Measurements from ENCODE around the gene POLE.

POLE gene

DNA sequence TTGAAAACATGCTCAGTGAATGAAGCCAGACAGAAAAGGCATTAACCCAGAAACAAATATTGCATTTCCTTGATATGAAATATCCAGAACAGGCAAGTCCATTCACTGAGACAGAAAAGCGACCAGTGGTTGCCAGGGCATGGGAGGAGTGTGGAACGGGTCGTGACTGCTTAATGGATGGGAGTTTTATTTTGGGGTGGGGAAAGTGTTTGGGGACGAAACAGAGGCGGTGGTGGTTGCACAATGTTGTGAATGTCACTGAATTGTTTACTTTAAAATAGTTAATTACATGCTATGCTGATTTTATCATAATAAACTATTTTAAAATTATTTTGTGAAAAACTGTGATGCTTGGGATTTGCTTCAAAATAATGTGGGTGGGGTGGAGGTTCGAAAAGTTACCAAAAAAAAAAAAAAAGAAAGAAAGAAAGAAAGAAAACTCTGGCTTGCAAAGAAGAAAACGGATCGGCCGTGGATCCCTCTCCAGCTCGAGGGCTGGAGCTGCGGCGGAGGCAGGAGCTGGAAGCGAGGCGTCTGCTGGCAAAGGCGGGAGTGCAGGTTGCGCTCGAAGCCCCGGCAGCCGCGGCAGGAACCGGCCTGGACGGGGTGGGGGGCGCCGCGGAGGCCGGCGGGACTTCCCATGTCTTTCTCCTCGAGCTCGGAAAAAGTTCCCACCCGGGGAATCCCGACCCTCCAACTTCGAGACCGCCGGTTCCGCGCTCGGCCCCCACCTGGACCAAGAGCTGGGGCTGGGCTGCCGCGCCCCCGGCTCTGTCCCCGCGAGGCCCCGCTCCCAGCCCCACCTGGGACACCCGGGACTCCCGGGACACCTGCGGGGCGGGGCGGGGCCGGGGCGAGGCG is 69.1 kb downstream of the POLE start:
- Histone ChIP-seq H3K27me3 (ENCODE audit: control insufficient read depth in 1 of 2, insufficient read depth in 2 of 2, low read length in 2 of 2) (peaks cover 25 to 28% of the 10 kb centered on the region in 2 donors), H3K9me3 (ENCODE audit: control insufficient read depth in 1 of 2, low read length in 2 of 2) (peaks cover 11 to 21% of the 10 kb centered on the region in 2 donors), H3K4me3 (ENCODE audit: low read depth in 1 of 2, low read length in 2 of 2) (no peak overlapping the region), H3K4me1 (ENCODE audit: control insufficient read depth in 1 of 2, insufficient read depth in 2 of 2, low read length in 2 of 2) (peaks cover 8 to 9% of the 10 kb centered on the region in 2 donors), H3K9ac (ENCODE audit: low read depth in 1 of 2, low read length in 2 of 2) (no peak overlapping the region), H3K27ac (ENCODE audit: low read depth, low read length) (no peak overlapping the region), H3K36me3 (ENCODE audit: control insufficient read depth in 1 of 2, insufficient read depth in 2 of 2, low read length in 2 of 2) (no peaks in the 10 kb centered on the region)

- Histone ChIP-seq H3K4me1 (ENCODE audit: control insufficient read depth in 1 of 2, insufficient read depth in 2 of 2, low read length in 2 of 2) (peaks cover under 1% of the 10 kb centered on the region in 2 donors), H3K9ac (ENCODE audit: low read depth in 1 of 2, low read length in 2 of 2) (no peak overlapping the region), H3K4me3 (ENCODE audit: low read depth in 1 of 2, low read length in 2 of 2) (no peak overlapping the region), H3K9me3 (ENCODE audit: control insufficient read depth in 1 of 2, low read length in 2 of 2) (peaks cover 11 to 21% of the 10 kb centered on the region in 2 donors), H3K27me3 (ENCODE audit: control insufficient read depth in 1 of 2, insufficient read depth in 2 of 2, low read length in 2 of 2) (peaks cover 25 to 28% of the 10 kb centered on the region in 2 donors), H3K27ac (ENCODE audit: low read depth, low read length) (no peak overlapping the region), H3K36me3 (ENCODE audit: control insufficient read depth in 1 of 2, insufficient read depth in 2 of 2, low read length in 2 of 2) (no peaks in the 10 kb centered on the region)
Measured at GRCh38 chr12:132617135-132617701, 69.9 kb downstream of the POLE start.

DNA sequence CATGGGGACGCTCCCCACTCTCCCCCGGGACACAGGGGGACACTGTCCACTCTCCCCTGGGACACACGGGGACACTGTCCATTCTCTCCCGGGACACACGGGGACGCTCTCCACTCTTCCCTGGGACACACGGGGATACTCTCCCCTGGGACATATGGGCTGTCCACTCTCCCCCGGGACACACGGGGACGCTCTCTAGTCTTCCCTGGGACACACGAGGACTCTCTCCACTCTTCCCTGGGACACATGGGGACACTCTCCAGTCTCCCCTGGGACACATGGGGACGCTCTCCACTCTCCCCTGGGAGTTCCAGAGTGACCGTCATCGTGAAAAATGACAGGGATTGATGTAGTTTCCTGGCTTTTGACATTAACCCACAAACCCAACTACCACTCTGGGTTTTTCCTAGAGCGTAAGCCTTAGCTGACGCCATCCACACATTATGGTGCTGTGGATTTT is 71.5 kb downstream of the POLE start:
- no peak overlapping the region for H3K9ac ChIP-seq (ENCODE audit: low read depth in 1 of 2, low read length in 2 of 2)
- no peak overlapping the region for H3K4me3 ChIP-seq (ENCODE audit: low read depth in 1 of 2, low read length in 2 of 2)
- peaks cover 27% of the 10 kb centered on the region in 2 donors for H3K27me3 ChIP-seq (ENCODE audit: control insufficient read depth in 1 of 2, insufficient read depth in 2 of 2, low read length in 2 of 2)
- H3K9me3 ChIP-seq (ENCODE audit: control insufficient read depth in 1 of 2, low read length in 2 of 2) = peaks cover 15 to 27% of the 10 kb centered on the region in 2 donors
- H3K4me1 ChIP-seq (ENCODE audit: control insufficient read depth in 1 of 2, insufficient read depth in 2 of 2, low read length in 2 of 2) = no peaks in the 10 kb centered on the region
- no peaks in the 10 kb centered on the region for H3K36me3 ChIP-seq (ENCODE audit: control insufficient read depth in 1 of 2, insufficient read depth in 2 of 2, low read length in 2 of 2)
- no peak overlapping the region for H3K27ac ChIP-seq (ENCODE audit: low read depth, low read length)

DNA sequence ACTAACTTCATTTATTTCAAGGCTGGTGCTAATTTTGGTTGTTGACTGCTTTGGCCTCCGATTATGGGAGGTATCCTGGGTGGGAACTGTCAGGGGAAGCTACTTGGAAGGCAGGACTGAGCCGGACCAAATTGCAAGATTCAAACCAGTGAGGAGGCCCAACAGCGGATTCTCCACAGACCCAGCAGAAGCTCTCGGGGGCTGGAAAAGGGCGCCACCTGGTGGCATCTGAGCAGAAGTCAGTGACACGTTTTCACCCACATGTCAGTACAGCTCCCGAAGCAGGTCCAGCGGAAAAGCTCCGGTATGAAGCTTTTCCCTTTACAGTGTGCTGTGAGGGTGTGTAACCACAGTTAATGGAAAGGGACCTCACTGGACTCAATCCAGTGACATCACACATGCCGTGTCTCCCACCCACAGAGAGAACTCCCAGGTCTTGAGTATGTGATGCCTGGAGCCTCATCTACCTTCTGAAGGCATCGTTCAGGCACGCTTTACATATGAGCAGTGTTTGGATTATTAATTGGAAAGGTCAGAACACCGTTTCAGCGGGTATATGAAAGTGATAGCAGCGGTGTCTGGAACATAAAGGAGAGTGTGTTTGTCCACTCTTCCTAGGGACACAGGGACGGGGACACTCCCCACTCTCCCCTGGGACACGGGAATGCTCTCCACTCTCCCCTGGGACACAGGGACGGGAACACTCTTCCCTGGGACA is 72.1 kb downstream of the POLE start:
- Histone ChIP-seq H3K9ac (ENCODE audit: low read depth in 1 of 2, low read length in 2 of 2) (no peak overlapping the region), H3K36me3 (ENCODE audit: control insufficient read depth in 1 of 2, insufficient read depth in 2 of 2, low read length in 2 of 2) (no peaks in the 10 kb centered on the region), H3K27me3 (ENCODE audit: control insufficient read depth in 1 of 2, insufficient read depth in 2 of 2, low read length in 2 of 2) (peaks cover 27 to 28% of the 10 kb centered on the region in 2 donors), H3K27ac (ENCODE audit: low read depth, low read length) (no peak overlapping the region), H3K4me1 (ENCODE audit: control insufficient read depth in 1 of 2, insufficient read depth in 2 of 2, low read length in 2 of 2) (peaks cover 0 to 6% of the 10 kb centered on the region in 2 donors), H3K9me3 (ENCODE audit: control insufficient read depth in 1 of 2, low read length in 2 of 2) (peaks cover 15 to 27% of the 10 kb centered on the region in 2 donors), H3K4me3 (ENCODE audit: low read depth in 1 of 2, low read length in 2 of 2) (no peak overlapping the region)

DNA sequence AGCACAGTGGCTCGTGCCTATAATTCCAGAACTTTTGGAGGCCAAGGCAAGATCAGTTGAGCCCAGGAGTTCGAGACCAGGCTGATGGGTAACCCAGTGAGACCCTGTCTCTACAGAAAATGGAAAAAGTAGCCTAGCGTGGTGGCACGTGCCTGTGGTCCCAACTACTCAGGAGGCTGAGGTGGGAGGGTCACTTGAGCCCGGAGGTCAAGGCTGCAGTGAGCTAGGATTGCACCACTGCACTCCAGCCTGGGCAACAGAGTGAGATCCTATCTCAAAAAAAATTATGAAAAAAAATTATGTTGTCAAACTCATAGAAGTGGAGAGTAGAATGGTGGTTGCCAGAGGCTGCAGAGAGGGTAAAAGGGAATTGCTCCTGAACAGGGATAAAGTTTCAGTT is 73.1 kb downstream of the POLE start:
- peaks cover 32 to 35% of the 10 kb centered on the region in 2 donors for H3K27me3 ChIP-seq (ENCODE audit: control insufficient read depth in 1 of 2, insufficient read depth in 2 of 2, low read length in 2 of 2)
- H3K27ac ChIP-seq (ENCODE audit: low read depth, low read length) = no peak overlapping the region
- peaks cover 15 to 27% of the 10 kb centered on the region in 2 donors for H3K9me3 ChIP-seq (ENCODE audit: control insufficient read depth in 1 of 2, low read length in 2 of 2)
- peaks cover 0 to 8% of the 10 kb centered on the region in 2 donors for H3K4me1 ChIP-seq (ENCODE audit: control insufficient read depth in 1 of 2, insufficient read depth in 2 of 2, low read length in 2 of 2)
- H3K4me3 ChIP-seq (ENCODE audit: low read depth in 1 of 2, low read length in 2 of 2) = no peak overlapping the region
- H3K9ac ChIP-seq (ENCODE audit: low read depth in 1 of 2, low read length in 2 of 2) = no peak overlapping the region
- H3K36me3 ChIP-seq (ENCODE audit: control insufficient read depth in 1 of 2, insufficient read depth in 2 of 2, low read length in 2 of 2) = no peaks in the 10 kb centered on the region

DNA sequence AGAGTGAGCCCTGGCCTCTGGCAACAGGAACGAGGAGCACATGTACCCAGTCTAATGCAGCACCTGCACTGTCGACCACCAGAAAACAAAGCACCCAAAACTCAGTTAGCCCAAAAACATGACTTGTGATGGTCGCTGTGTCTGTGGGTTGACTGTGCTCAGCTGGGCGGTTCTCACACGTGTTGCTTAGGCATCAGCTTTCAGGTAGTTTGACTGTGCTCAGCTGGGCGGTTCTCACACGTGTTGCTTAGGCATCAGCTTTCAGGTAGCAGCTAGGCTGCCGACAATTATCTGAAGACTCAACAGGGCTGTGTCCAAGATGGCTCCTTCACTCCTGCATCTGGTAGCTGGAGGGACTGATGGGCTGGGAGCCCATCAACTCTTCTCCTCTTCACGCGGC is 75.5 kb downstream of the POLE start:
- no peak overlapping the region for H3K9ac ChIP-seq (ENCODE audit: low read depth in 1 of 2, low read length in 2 of 2)
- H3K4me3 ChIP-seq (ENCODE audit: low read depth in 1 of 2, low read length in 2 of 2) = no peak overlapping the region
- H3K27me3 ChIP-seq (ENCODE audit: control insufficient read depth in 1 of 2, insufficient read depth in 2 of 2, low read length in 2 of 2) = peaks cover 35 to 42% of the 10 kb centered on the region in 2 donors
- no peaks in the 10 kb centered on the region for H3K36me3 ChIP-seq (ENCODE audit: control insufficient read depth in 1 of 2, insufficient read depth in 2 of 2, low read length in 2 of 2)
- H3K9me3 ChIP-seq (ENCODE audit: control insufficient read depth in 1 of 2, low read length in 2 of 2) = peaks cover 4 to 16% of the 10 kb centered on the region in 2 donors
- H3K27ac ChIP-seq (ENCODE audit: low read depth, low read length) = no peak overlapping the region
- peaks cover 5 to 8% of the 10 kb centered on the region in 2 donors for H3K4me1 ChIP-seq (ENCODE audit: control insufficient read depth in 1 of 2, insufficient read depth in 2 of 2, low read length in 2 of 2)

DNA sequence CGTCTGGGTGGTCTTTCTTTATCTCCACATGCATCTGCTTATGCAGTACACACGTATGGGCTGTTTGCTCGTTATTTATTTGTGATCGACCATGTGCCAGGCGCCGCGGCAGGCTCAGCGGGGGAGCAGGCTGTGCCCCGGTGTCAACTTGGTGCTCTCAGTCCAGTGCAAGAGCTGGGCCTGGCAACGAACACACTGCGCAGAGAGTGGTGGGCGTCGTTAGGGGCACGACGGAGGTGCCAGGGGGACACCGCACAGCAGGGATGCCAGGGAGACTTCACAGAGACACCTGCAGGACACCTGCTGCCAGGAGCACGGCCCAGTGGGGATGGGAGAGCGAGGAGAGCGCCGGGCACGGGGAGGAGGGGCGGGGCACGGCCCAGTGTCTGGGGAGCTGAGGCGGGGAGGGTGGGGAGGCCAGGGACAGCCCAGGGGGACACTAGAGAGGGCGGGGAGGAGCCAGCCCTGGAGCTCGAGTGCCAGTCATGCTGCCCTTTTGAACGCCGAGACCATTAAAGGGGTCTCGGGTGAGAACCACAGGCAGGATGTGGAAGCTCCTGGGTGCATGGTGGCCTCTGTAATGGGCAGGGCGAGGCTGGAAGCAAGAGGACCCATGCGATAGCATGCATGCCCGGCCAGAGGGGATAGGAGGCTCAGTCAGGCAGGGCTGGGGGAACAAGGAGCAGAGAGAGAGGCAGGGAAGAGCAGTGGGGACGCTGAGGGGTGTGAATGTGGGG is 76.1 kb downstream of the POLE start:
- peaks cover 31 to 41% of the 10 kb centered on the region in 2 donors for H3K27me3 ChIP-seq (ENCODE audit: control insufficient read depth in 1 of 2, insufficient read depth in 2 of 2, low read length in 2 of 2)
- no peak overlapping the region for H3K9ac ChIP-seq (ENCODE audit: low read depth in 1 of 2, low read length in 2 of 2)
- H3K36me3 ChIP-seq (ENCODE audit: control insufficient read depth in 1 of 2, insufficient read depth in 2 of 2, low read length in 2 of 2) = no peaks in the 10 kb centered on the region
- no peak overlapping the region for H3K27ac ChIP-seq (ENCODE audit: low read depth, low read length)
- H3K9me3 ChIP-seq (ENCODE audit: control insufficient read depth in 1 of 2, low read length in 2 of 2) = peaks cover 4 to 11% of the 10 kb centered on the region in 2 donors
- H3K4me1 ChIP-seq (ENCODE audit: control insufficient read depth in 1 of 2, insufficient read depth in 2 of 2, low read length in 2 of 2) = peaks cover 5 to 8% of the 10 kb centered on the region in 2 donors
- no peak overlapping the region for H3K4me3 ChIP-seq (ENCODE audit: low read depth in 1 of 2, low read length in 2 of 2)

DNA sequence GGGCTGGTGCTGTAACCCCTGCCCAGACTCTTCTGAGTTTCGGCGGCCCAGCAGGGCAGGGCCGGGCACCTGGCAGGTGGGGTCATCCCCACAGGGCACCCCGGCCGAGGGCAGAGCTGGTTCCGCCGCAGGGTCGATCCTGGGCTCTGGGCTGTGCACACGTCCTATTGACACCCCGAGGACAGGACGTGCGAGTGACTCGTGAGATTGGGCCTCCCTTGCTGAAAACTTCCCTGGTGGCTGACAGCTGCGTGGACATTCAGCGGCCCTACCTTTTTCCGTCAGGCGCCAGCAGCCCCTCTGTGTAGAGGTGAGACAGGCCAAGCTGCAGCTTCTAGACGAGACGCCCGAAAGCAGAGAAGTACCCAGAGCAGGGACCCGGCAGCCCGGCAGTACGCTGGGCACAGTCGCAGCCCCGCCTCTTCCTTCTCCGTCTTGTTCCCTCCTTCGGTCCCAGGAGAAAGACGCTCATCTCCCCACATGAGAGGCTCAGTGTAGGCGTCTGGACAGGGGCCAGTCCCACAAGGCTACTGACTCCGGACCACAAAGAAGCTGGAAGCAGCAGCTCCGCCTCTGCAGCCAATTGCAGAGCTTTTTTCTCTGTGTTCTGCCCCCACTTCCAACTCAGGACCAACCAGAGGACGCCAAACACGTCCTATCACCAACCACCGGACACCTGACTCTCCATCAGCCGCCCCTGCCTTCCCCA is 76.9 kb downstream of the POLE start, which contains the start of gene LRCOL1:
Gene LRCOL1 (minus strand): TSS at position 532 of the 709 bp plus-strand sequence. CDS start 4,331 bp downstream, outside the sequence.
- Histone ChIP-seq H3K36me3 (ENCODE audit: control insufficient read depth in 1 of 2, insufficient read depth in 2 of 2, low read length in 2 of 2) (no peaks in the 10 kb centered on the region), H3K9me3 (ENCODE audit: control insufficient read depth in 1 of 2, low read length in 2 of 2) (peaks cover 4 to 6% of the 10 kb centered on the region in 2 donors), H3K9ac (ENCODE audit: low read depth in 1 of 2, low read length in 2 of 2) (no peak within 1 kb of the TSS), H3K27ac (ENCODE audit: low read depth, low read length) (no peak within 1 kb of the TSS), H3K4me3 (ENCODE audit: low read depth in 1 of 2, low read length in 2 of 2) (peak within 1 kb of the TSS; percentile 29 to 40), H3K27me3 (ENCODE audit: control insufficient read depth in 1 of 2, insufficient read depth in 2 of 2, low read length in 2 of 2) (peaks cover 23 to 36% of the 10 kb centered on the region in 2 donors), H3K4me1 (ENCODE audit: control insufficient read depth in 1 of 2, insufficient read depth in 2 of 2, low read length in 2 of 2) (peaks cover 5 to 8% of the 10 kb centered on the region in 2 donors)

Measured in duodenal mucosa (tissue), 2 donors.